Stimulated activated CD8-positive, alpha-beta memory T cell treated with anti-CD3 and anti-CD28 coated beads, Interleukin-15, amount 100 ng/mL, for 4 hours (primary cell): Measurements from ENCODE around the gene TTLL13.

ENCODE experiments used
- DNase-seq, 2 donors: peaks; one replicate each; pipeline ENCODE4 v3.0.0-alpha.2; 2020; ENCODE audit warnings: low read depth in 2 of 2

The TTLL13 gene

DNA sequence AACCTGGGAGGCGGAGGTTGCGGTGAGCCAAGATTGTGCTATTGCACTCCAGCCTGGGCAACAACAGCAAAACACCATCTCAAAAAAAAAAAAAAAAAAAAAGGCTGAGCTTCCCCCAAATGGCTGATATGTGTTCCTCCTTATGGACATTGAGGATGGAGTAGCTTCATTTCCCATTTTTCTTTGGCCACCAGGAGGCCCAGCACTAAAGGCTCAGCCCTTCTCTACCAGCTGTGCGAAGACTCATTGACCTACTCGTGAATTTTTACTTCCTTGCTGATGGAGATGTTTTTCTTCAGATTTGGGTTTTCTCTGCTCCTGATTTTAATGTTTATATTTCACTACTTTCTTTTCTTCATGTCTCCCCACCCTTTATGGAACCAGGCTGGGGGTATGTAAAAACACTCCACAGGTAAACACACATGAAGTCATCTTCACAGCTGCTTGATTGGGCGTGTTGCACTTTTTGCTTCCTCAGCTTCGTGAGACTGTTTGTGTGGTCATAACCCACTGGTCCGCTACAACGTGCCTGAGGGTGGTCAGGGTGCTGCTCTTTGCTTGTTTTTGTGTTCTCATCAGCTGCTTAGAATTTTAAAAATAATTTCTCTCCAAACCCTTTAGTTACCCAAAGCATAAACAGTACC lies 34.7 kb upstream of the TTLL13 start:
- DNase-seq, result no peak

- no peak for DNase-seq
Measured at GRCh38 chr15:90217671-90218394, 31.5 kb upstream of the TTLL13 start.

GRCh38 chr15:90219421-90220141 lies 29.8 kb upstream of the TTLL13 start:
- DNase-seq, result no peak

DNA sequence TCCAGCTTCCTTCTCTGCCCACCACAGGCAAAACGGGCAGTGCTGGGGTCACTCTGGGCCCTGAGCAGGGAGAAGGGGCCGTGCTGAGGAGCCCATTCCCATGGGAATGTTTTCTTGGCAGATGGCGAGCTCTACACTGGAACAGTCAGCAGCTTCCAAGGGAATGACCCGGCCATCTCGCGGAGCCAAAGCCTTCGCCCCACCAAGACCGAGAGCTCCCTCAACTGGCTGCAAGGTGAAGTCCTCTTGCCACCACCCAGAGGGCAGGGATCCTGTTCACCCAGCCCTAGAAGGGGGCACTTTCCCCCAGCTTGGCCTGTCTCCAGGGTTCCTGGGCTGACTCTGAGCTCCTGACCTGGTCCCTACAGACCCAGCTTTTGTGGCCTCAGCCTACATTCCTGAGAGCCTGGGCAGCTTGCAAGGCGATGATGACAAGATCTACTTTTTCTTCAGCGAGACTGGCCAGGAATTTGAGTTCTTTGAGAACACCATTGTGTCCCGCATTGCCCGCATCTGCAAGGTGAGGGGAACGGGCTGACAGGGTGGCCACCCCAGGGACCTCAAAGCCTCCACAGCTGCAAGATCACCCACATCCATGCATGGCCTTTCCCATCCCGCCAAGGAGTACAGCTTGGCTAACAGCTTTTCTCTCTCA lies 28.0 kb upstream of the TTLL13 start:
- no peak for DNase-seq

- no peak for DNase-seq
Measured at GRCh38 chr15:90222547-90222946, 26.8 kb upstream of the TTLL13 start.

DNA sequence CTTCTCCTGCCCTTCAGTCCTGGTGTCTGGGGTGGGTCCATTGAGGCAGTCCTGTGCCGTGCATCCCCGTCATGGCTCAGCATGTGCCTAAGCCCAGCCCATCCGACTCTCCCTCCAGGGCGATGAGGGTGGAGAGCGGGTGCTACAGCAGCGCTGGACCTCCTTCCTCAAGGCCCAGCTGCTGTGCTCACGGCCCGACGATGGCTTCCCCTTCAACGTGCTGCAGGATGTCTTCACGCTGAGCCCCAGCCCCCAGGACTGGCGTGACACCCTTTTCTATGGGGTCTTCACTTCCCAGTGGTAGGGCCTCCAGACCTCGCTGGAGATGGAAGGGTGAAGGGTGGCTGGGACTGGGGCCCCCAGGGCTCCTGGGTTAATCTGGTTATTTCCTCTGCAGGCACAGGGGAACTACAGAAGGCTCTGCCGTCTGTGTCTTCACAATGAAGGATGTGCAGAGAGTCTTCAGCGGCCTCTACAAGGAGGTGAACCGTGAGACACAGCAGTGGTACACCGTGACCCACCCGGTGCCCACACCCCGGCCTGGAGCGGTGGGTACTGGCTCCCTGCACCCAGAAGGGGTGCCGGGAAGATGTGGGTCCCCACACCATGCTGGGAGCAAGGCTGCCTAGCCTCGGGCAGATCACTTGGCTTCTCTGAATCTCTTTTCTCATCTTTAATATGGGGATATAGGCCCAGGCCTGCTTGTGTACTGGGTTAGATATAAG lies 25.8 kb upstream of the TTLL13 start:
- no peak for DNase-seq

GRCh38 chr15:90225047-90225446 lies 24.3 kb upstream of the TTLL13 start:
- no peak for DNase-seq

DNA sequence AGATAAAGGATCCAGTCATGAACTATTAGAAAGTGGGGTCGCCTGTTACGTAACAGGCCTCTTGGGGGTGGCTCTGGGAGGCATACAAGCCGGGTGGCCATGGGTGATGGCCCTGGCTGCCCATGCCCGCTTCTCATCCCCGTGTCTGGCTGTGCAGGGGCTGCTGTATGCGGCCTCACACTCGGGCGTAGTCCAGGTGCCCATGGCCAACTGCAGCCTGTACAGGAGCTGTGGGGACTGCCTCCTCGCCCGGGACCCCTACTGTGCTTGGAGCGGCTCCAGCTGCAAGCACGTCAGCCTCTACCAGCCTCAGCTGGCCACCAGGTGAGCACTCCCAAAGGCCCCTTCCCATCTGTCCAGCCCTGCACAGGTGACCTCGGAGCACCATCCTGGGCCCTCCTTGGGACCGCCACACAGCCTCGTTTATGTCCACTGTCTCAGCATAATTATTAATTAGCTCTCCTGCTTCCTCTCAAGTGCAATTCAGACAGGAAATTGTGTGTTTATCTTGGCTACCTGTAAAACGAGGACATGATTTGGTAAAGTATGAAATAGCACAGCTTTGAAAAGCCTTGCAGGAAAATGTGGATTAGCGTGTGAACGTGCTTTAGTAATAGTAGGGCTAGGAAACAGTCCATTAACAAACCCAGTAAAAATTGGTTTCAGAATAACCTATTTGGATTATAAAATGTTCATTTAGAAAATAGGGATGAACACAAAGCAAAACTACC lies 23.7 kb upstream of the TTLL13 start:
- DNase-seq, result no peak

GRCh38 chr15:90227336-90227735 lies 22.0 kb upstream of the TTLL13 start:
- no peak for DNase-seq

DNA sequence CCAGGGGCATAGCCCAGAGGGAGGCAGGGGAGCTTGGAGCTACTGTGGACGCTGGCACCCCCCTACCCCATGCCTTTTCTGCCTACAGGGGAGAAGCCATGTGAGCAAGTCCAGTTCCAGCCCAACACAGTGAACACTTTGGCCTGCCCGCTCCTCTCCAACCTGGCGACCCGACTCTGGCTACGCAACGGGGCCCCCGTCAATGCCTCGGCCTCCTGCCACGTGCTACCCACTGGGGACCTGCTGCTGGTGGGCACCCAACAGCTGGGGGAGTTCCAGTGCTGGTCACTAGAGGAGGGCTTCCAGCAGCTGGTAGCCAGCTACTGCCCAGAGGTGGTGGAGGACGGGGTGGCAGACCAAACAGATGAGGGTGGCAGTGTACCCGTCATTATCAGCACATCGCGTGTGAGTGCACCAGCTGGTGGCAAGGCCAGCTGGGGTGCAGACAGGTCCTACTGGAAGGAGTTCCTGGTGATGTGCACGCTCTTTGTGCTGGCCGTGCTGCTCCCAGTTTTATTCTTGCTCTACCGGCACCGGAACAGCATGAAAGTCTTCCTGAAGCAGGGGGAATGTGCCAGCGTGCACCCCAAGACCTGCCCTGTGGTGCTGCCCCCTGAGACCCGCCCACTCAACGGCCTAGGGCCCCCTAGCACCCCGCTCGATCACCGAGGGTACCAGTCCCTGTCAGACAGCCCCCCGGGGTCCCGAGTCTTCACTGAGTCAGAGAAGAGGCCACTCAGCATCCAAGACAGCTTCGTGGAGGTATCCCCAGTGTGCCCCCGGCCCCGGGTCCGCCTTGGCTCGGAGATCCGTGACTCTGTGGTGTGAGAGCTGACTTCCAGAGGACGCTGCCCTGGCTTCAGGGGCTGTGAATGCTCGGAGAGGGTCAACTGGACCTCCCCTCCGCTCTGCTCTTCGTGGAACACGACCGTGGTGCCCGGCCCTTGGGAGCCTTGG lies 21.3 kb upstream of the TTLL13 start:
- no peak for DNase-seq

- no peak for DNase-seq
Measured at GRCh38 chr15:90228960-90229359, 20.4 kb upstream of the TTLL13 start.

- no peak for DNase-seq
Measured at GRCh38 chr15:90230071-90230494, 19.3 kb upstream of the TTLL13 start.

- no peak for DNase-seq
Measured at GRCh38 chr15:90230610-90231009, 18.7 kb upstream of the TTLL13 start.

GRCh38 chr15:90231028-90232017 lies 18.0 kb upstream of the TTLL13 start:
- DNase-seq, result peak; percentile 48 to 53

DNA sequence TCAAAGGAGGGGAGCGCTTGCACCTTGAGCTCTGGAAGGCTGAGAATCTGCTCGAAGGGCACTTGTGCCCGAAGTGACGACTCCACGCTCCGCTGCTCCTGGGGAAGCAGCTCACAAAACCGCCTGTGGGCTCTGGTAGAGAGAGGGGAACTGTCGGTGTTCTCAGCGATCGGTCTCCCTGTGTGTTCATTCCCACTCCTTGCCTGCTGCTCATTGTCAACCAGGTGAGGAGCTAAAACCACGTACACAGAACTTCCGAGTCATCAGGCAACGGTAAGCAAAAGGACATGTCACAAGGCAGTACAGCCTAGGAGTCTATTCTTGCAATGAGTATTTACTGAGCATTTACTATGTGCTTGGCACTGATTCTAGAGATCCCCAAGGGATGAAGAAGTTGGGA lies 17.2 kb upstream of the TTLL13 start:
- DNase-seq, result no peak

DNA sequence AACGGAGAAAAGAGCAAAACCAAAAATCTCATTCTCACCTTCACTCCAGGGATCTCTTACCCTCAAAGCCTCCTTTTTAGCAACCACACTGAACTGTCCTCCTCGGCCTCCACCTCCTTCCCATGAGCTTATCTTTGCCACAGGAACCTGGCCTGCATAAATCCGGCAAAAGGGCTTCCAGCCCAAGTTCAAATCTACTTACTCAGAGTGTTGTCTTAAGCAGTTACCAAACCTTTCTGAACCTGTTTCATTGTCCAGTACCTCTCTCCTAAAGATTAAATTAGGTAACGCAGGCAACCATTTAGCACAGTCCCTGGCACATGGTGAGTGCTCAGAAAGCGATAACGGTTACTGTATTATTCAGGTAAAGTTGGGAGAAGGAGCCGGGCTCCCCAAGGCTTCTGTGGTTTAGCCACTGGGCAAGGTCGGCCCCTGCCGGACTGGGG lies 16.4 kb upstream of the TTLL13 start:
- DNase-seq, result no peak

DNA sequence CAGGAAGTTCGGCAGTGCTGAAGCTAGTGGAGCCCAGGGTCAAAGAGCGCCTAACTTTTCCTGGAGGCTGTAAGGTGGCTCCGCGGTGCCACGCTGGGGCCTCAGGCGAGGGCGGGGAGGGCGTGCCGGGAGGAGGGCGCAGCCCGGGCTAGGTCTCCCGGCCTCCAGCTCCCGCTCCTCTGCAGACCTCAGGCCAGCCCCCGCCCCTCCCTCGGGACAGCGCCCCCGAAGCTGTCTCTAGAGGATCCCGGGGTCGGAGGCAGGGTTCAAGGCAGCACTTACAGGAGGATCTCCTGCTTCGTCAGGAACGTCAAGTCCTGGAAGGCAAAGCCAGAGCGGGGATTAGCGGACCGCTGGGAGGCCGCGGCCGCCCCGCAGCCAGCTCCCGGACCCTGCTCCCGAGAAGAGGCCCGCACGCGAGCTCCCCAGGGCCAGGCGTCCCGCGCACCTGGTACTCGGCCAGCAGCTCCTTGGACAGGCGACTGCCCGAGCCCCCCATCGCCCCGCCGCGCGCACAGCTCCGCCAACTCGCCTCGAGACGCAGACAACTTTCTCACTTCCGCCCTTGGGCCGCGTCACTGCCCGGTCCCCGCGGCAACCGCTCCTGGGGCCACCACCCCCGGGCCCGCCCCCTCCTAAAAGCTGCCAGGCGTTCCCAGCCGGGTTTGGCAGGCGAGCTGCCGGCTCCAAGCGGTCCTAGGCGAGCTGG lies 15.8 kb upstream of the TTLL13 start, which contains the start of gene CIB1:
CIB1 (minus strand) TSS at position 555 of the 709 bp plus-strand sequence; CDS start at position 499, 56 bp downstream.
- peak; percentile 95 to 97 for DNase-seq
